ENCODE data around the gene ICAM1. TPM values are rescaled to one million over a fixed set of nuclear protein-coding genes. Genes with fewer than 3 reads are reported as not detected.

ICAM1 gene
- total RNA-seq, 1 experiment from 2014 or later = 23.8 TPM

DNA sequence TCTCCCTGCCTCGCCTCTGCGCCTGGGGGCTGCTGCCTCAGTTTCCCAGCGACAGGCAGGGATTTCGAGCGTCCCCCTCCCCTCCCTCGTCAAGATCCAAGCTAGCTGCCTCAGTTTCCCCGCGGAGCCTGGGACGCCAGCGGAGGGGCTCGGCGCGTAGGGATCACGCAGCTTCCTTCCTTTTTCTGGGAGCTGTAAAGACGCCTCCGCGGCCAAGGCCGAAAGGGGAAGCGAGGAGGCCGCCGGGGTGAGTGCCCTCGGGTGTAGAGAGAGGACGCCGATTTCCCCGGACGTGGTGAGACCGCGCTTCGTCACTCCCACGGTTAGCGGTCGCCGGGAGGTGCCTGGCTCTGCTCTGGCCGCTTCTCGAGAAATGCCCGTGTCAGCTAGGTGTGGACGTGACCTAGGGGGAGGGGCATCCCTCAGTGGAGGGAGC is 722 bp upstream of the ICAM1 start:
- CTCF ChIA-PET = interaction anchor here (0.6 to 1.6 kb wide), 6 partner anchors 11 to 118 kb away, joined by 3 to 11 read pairs (median 4); no protein-coding TSS in a partner anchor
- intact Hi-C loops (cut with micrococcal nuclease; ENCODE audit: unreplicated experiment) = no loop called here
- BruUV-seq (replicated peaks) = no TSS peak

DNA sequence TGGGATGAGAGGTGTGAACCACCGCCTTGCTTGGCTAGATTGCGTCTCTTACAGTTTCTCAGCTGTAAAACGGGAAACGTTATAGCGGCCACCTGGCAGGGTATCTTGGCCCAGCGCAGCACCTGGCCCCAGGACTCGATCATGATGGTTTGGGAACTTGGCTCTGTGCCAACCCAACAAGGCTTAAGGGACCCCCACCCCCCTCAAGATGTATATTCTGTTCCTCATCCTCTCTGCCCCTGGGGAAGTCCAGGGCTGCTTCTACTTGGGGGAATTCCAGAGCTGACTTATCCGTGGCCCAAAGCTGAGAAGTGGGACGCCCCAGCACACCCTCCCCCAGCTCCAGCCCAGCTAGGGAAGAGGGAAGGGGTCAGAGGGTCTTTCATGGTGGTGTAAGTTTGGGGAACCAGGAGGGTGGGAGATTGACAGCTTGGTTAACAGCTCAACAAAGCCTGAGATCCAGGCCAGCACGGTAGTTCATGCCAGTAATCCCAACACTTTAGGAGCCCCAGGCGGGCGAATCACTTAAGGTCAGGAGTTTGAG is 695 bp downstream of the ICAM1 start:
- peaks cover 41% of the 10 kb centered on the region for H3F3A ChIP-seq (ENCODE audit: insufficient read depth, low read depth)
- DNase-seq = no peak
- no peaks in the 10 kb centered on the region for H3K27me3 ChIP-seq (ENCODE audit: insufficient read depth, low read depth)
- peak overlapping the region; percentile 64; the same call in 1 of the 2 replicates for H3K4me3 ChIP-seq
- TF ChIP-seq, protein P1, sequence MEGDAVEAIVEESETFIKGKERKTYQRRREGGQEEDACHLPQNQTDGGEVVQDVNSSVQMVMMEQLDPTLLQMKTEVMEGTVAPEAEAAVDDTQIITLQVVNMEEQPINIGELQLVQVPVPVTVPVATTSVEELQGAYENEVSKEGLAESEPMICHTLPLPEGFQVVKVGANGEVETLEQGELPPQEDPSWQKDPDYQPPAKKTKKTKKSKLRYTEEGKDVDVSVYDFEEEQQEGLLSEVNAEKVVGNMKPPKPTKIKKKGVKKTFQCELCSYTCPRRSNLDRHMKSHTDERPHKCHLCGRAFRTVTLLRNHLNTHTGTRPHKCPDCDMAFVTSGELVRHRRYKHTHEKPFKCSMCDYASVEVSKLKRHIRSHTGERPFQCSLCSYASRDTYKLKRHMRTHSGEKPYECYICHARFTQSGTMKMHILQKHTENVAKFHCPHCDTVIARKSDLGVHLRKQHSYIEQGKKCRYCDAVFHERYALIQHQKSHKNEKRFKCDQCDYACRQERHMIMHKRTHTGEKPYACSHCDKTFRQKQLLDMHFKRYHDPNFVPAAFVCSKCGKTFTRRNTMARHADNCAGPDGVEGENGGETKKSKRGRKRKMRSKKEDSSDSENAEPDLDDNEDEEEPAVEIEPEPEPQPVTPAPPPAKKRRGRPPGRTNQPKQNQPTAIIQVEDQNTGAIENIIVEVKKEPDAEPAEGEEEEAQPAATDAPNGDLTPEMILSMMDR (conservative IDR thresholded peaks at IDR 0.05) = no peak
- no peak for TF ChIP-seq EZH2 (IDR thresholded peaks at IDR 0.05; ENCODE audit: low read depth)
- H3K4me2 ChIP-seq = peak overlapping the region; percentile 83
- BruUV-seq (replicated peaks) = TSS peak; percentile 78
- no peak overlapping the region for H3K27ac ChIP-seq
- H3K79me2 ChIP-seq (ENCODE audit: low read depth) = peaks cover 16% of the 10 kb centered on the region
- POLR2A ChIA-PET (ENCODE audit: unreplicated experiment) = interaction anchor here (0.6 to 1.6 kb wide), 5 partner anchors 18 to 109 kb away, joined by 3 to 17 read pairs (median 7); partner anchors contain the start of genes ICAM5 and TYK2
- H3K9me3 ChIP-seq (ENCODE audit: insufficient read depth, low read depth) = no peaks in the 10 kb centered on the region
- peaks cover 25% of the 10 kb centered on the region for H3K4me1 ChIP-seq (replicated peaks; ENCODE audit: insufficient read depth)
- CTCF ChIA-PET = interaction anchor here (0.5 to 1.6 kb wide), 8 partner anchors 12 to 1237 kb away, joined by 3 to 12 read pairs (median 4); partner anchors contain the start of genes ICAM5 and TYK2
- H3K9me2 ChIP-seq (ENCODE audit: insufficient read depth) = no peaks in the 10 kb centered on the region
- no peaks in the 10 kb centered on the region for H3K36me3 ChIP-seq (ENCODE audit: low read depth)
- H2AFZ ChIP-seq = no peak overlapping the region
- H4K20me1 ChIP-seq (ENCODE audit: insufficient read depth) = no peaks in the 10 kb centered on the region
- intact Hi-C loops (cut with micrococcal nuclease; ENCODE audit: unreplicated experiment) = no loop called here

More for the DNA sequence above, 722 bp upstream of the ICAM1 start:
- Histone ChIP-seq H3F3A (ENCODE audit: insufficient read depth, low read depth) (peaks cover 37% of the 10 kb centered on the region), H3K79me2 (ENCODE audit: low read depth) (peaks cover 16% of the 10 kb centered on the region), H3K27me3 (ENCODE audit: insufficient read depth, low read depth) (no peaks in the 10 kb centered on the region), H3K9me2 (ENCODE audit: insufficient read depth) (no peaks in the 10 kb centered on the region), H3K4me2 (peak overlapping the region; percentile 83), H2AFZ (peak overlapping the region; percentile 75), H3K36me3 (ENCODE audit: low read depth) (no peaks in the 10 kb centered on the region), H3K4me3 (peak overlapping the region; percentile 64), H4K20me1 (ENCODE audit: insufficient read depth) (no peaks in the 10 kb centered on the region), H3K9me3 (ENCODE audit: insufficient read depth, low read depth) (no peaks in the 10 kb centered on the region), H3K4me1 (replicated peaks; ENCODE audit: insufficient read depth) (peaks cover 25% of the 10 kb centered on the region), H3K27ac (peak overlapping the region; percentile 25)
- DNase-seq = no peak
- POLR2A ChIA-PET (ENCODE audit: unreplicated experiment) = interaction anchor here (0.7 to 1.6 kb wide), 5 partner anchors 10 to 64 kb away, joined by 3 to 9 read pairs (median 4); partner anchors contain the start of gene ICAM5
- TF ChIP-seq, protein P1 (conservative IDR thresholded peaks at IDR 0.05) = no peak
- no peak for TF ChIP-seq EZH2 (IDR thresholded peaks at IDR 0.05; ENCODE audit: low read depth)

DNA sequence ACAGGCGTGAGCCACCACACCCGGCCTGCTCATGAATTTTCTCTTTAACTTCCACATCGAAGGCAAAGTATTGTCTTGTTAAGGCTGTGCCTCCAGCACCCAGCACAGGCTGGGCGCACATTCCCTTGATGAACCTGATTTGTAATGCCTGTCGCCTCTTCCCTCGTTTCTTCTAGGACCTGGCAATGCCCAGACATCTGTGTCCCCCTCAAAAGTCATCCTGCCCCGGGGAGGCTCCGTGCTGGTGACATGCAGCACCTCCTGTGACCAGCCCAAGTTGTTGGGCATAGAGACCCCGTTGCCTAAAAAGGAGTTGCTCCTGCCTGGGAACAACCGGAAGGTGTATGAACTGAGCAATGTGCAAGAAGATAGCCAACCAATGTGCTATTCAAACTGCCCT is 3.7 kb downstream of the ICAM1 start:
- Histone ChIP-seq H3K27ac (no peak overlapping the region), H3F3A (ENCODE audit: insufficient read depth, low read depth) (peaks cover 43% of the 10 kb centered on the region), H3K36me3 (ENCODE audit: low read depth) (no peaks in the 10 kb centered on the region), H3K4me1 (replicated peaks; ENCODE audit: insufficient read depth) (peaks cover 32% of the 10 kb centered on the region), H3K4me3 (no peak overlapping the region), H3K4me2 (no peak overlapping the region), H2AFZ (no peak overlapping the region), H3K79me2 (ENCODE audit: low read depth) (peaks cover 16% of the 10 kb centered on the region), H4K20me1 (ENCODE audit: insufficient read depth) (no peaks in the 10 kb centered on the region), H3K27me3 (ENCODE audit: insufficient read depth, low read depth) (no peaks in the 10 kb centered on the region), H3K9me2 (ENCODE audit: insufficient read depth) (no peaks in the 10 kb centered on the region), H3K9me3 (ENCODE audit: insufficient read depth, low read depth) (no peaks in the 10 kb centered on the region)
- POLR2A ChIA-PET (ENCODE audit: unreplicated experiment) = no interaction called here
- TF ChIP-seq, protein P1 (conservative IDR thresholded peaks at IDR 0.05) = no peak
- TF ChIP-seq EZH2 (IDR thresholded peaks at IDR 0.05; ENCODE audit: low read depth) = no peak
- intact Hi-C loops (cut with micrococcal nuclease; ENCODE audit: unreplicated experiment) = no loop called here
- CTCF ChIA-PET = interaction anchor here (0.7 kb wide), 1 partner anchor 1109 kb away, joined by 5 read pairs; no protein-coding TSS in a partner anchor
- no TSS peak for BruUV-seq (replicated peaks)
- no peak for DNase-seq

Data from PC-9 (cell line).